ENCODE data around the gene CHD5.

- TF ChIP-seq CTCF (IDR thresholded peaks at IDR 0.05) (no peak), ZFX (IDR thresholded peaks at IDR 0.05; ENCODE audit: borderline replicate concordance) (no peak)
Measured at GRCh38 chr1:6117624-6118023, 62.5 kb downstream of the CHD5 start.
